Mesendoderm (in vitro differentiated cells): ENCODE measurements around the gene MRPL20.
A peak's percentile ranks its signal among the peaks of the same experiment; 100 is the strongest.

Experiments used
- DNase-seq: peaks from one replicate; pipeline ENCODE4 v3.0.0; 2013
- H2AK5ac ChIP-seq: 2 replicates; pipeline ENCODE4 v1.6.1; 2013; ENCODE audit warnings: low read length, inconsistent platforms
- H2BK120ac ChIP-seq: 2 replicates; pipeline ENCODE4 v1.6.1; 2013; ENCODE audit warnings: low read depth, mild to moderate bottlenecking, low read length, moderate library complexity, mixed read lengths
- H2BK15ac ChIP-seq: replicated peaks from 2 replicates; pipeline ENCODE4 v1.6.1; 2013; ENCODE audit warnings: low read depth, mild to moderate bottlenecking, moderate library complexity
- H2BK5ac ChIP-seq: 2 replicates; pipeline ENCODE4 v1.6.1; 2013; ENCODE audit warnings: low read length, inconsistent platforms
- H3K18ac ChIP-seq: 2 replicates; pipeline ENCODE4 v1.6.1; 2013; ENCODE audit warnings: mild to moderate bottlenecking, low read length, mixed read lengths
- H3K23ac ChIP-seq: one replicate; pipeline ENCODE4 v1.6.1; 2013; ENCODE audit warnings: low read length
- H3K27ac ChIP-seq: 2 replicates; pipeline ENCODE4 v1.5.1; 2013; ENCODE audit warnings: low read depth, mild to moderate bottlenecking, inconsistent platforms, low read length, moderate library complexity
- H3K27me3 ChIP-seq: 2 replicates; pipeline ENCODE4 v1.6.1; 2013; ENCODE audit warnings: low read length, control low read depth, mild to moderate bottlenecking, inconsistent platforms; ENCODE audit not compliant: insufficient read depth, poor library complexity
- H3K36me3 ChIP-seq: 2 replicates; pipeline ENCODE4 v1.6.1; 2013; ENCODE audit warnings: low read length, inconsistent platforms; ENCODE audit not compliant: control insufficient read depth, insufficient read depth
- H3K4ac ChIP-seq: one replicate; pipeline ENCODE4 v1.6.1; 2013; ENCODE audit warnings: low read depth, mild to moderate bottlenecking, low read length, moderate library complexity
- H3K4me1 ChIP-seq: 2 replicates; pipeline ENCODE4 v1.6.1; 2013; ENCODE audit warnings: low read depth, low read length, inconsistent platforms; ENCODE audit not compliant: control insufficient read depth
- H3K4me2 ChIP-seq: 2 replicates; pipeline ENCODE4 v1.6.1; 2013; ENCODE audit warnings: low read length
- H3K4me3 ChIP-seq: 2 replicates; pipeline ENCODE4 v1.5.1; 2013; ENCODE audit warnings: mild to moderate bottlenecking, low read length
- H3K56ac ChIP-seq: one replicate; pipeline ENCODE4 v1.6.1; 2013; ENCODE audit warnings: low read length
- H3K79me1 ChIP-seq: 2 replicates; pipeline ENCODE4 v1.6.1; 2013; ENCODE audit warnings: low read length, inconsistent platforms
- H3K79me2 ChIP-seq: 2 replicates; pipeline ENCODE4 v1.6.1; 2013; ENCODE audit warnings: mild to moderate bottlenecking, low read length; ENCODE audit not compliant: control insufficient read depth, insufficient read depth
- H3K9ac ChIP-seq: 2 replicates; pipeline ENCODE4 v1.6.1; 2013; ENCODE audit warnings: low read length, inconsistent platforms
- H4K5ac ChIP-seq: one replicate; pipeline ENCODE4 v1.6.1; 2013; ENCODE audit warnings: low read length
- H4K8ac ChIP-seq: one replicate; pipeline ENCODE4 v1.6.1; 2013; ENCODE audit warnings: low read depth, mild to moderate bottlenecking, control low read depth, low read length, moderate library complexity
- WGBS: extraction: QIAGEN DNeasy Blood & Tissue Kit; methylation state at CpG from one replicate; pipeline ENCODE4 v1.1.7; 2013; ENCODE audit warnings: low lambda C conversion rate, missing lambda C conversion rate; ENCODE audit not compliant: insufficient coverage; ENCODE audit errors: extremely low coverage; 5-methylcytosine and 5-hydroxymethylcytosine counted together

The MRPL20 gene

DNA sequence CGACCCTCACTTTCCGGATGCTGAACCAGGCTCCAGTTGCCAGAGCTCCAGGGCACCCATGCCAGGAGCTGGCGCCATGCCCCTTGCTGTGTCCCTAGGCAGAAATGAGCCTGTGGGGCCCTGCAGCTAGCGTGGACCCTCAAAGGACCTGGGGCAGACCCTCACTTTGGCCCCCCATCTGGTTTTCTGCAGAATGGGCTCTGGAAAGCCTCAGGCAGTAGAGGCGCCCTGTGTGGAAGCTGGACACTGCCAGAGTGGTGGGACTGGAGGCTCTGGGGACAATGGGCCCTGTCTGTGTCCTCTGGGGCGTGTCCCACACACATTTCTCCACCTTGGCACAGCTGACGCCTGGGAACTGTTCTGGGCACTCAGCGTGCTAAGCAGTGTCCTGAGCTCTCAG, 25.8 kb downstream of the MRPL20 start:
- Histone ChIP-seq H2BK5ac (no peak overlapping the region), H3K4me3 (no peak overlapping the region), H4K8ac (no peak overlapping the region), H3K4me1 (no peaks in the 10 kb centered on the region), H3K79me1 (peaks cover 2% of the 10 kb centered on the region), H3K9ac (no peak overlapping the region), H3K27ac (no peak overlapping the region), H4K5ac (no peak overlapping the region), H3K18ac (no peak overlapping the region), H2BK15ac (no peak overlapping the region), H3K36me3 (peaks cover 2% of the 10 kb centered on the region), H3K4ac (no peak overlapping the region), H3K27me3 (no peaks in the 10 kb centered on the region), H3K4me2 (no peak overlapping the region), H2BK120ac (no peak overlapping the region), H2AK5ac (no peak overlapping the region), H3K23ac (no peak overlapping the region), H3K56ac (no peak overlapping the region), H3K79me2 (no peaks in the 10 kb centered on the region)
- no CpG with 5 or more reads among the region's 8 CpGs for WGBS
- DNase-seq = no peak

DNA sequence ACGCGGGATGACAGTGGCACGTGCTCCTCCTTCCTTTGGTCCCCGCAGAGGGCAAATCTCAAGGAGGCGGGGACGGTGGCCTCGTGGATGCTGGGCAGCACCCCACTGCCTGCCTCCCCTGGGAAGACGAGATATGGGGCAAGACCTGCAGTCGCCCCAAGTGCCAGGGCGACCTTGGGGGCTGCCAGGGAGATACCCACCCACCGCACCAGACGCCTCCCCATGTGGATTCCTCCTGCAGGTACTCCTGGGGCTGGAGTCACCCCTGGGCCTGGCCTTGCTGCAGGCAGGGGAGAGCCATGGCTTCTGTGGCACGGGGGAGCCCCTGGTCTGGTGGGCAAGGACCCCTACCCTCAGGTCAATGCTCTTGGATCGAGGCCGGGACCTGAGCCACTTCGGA, 26.2 kb downstream of the MRPL20 start:
- Histone ChIP-seq H3K4me2 (no peak overlapping the region), H4K5ac (no peak overlapping the region), H3K9ac (no peak overlapping the region), H2BK15ac (no peak overlapping the region), H3K18ac (no peak overlapping the region), H3K56ac (no peak overlapping the region), H3K27ac (no peak overlapping the region), H3K79me2 (no peaks in the 10 kb centered on the region), H3K4me1 (no peaks in the 10 kb centered on the region), H2BK5ac (no peak overlapping the region), H3K4ac (no peak overlapping the region), H3K27me3 (no peaks in the 10 kb centered on the region), H2BK120ac (no peak overlapping the region), H2AK5ac (no peak overlapping the region), H3K79me1 (peaks cover 2% of the 10 kb centered on the region), H3K4me3 (no peak overlapping the region), H4K8ac (no peak overlapping the region), H3K23ac (no peak overlapping the region), H3K36me3 (no peaks in the 10 kb centered on the region)
- WGBS = no CpG with 5 or more reads among the region's 16 CpGs
- DNase-seq = no peak

DNA sequence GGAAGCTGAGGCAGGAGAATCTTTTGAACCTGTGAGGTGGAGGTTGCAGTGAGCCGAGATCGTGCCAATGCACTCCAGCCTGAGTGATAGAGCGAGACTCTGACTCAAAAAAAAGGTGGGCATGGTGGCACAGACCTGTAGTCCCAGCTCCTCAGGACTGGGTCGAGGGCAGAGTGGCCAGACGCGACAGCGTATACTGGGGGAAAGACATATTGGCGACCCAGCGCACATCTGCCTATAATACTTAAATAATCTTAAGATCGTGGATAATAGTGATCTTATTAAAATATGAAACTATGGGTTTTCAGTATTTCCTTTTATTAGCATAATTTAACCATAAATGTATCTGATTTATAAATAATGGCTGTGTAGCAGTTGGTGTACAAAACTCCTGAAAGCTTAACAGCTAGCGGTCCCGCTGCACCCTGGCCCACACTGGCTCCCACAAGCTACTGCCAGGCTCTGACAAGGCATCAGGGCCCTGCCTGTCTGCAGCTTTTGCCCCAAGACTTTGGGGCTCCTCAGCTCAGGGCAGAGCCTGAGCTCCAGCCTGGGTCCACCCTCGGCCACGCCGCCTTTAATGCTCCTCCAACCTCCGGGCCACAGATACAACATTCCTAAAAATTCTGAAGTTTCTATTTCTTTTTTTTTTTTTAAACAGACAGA, 29.4 kb downstream of the MRPL20 start:
- H3K4me3 ChIP-seq = no peak overlapping the region
- H4K8ac ChIP-seq = no peak overlapping the region
- WGBS = no CpG with 5 or more reads among the region's 16 CpGs
- H3K4me2 ChIP-seq = no peak overlapping the region
- H3K27me3 ChIP-seq = no peaks in the 10 kb centered on the region
- H3K18ac ChIP-seq = no peak overlapping the region
- H3K36me3 ChIP-seq = no peaks in the 10 kb centered on the region
- no peak overlapping the region for H4K5ac ChIP-seq
- H3K56ac ChIP-seq = no peak overlapping the region
- no peak overlapping the region for H3K23ac ChIP-seq
- no peaks in the 10 kb centered on the region for H3K4me1 ChIP-seq
- no peak for DNase-seq
- H3K79me1 ChIP-seq = peaks cover 9% of the 10 kb centered on the region
- no peak overlapping the region for H3K27ac ChIP-seq
- H2BK15ac ChIP-seq = no peak overlapping the region
- H2AK5ac ChIP-seq = no peak overlapping the region
- H3K79me2 ChIP-seq = peaks cover 10% of the 10 kb centered on the region
- no peak overlapping the region for H2BK120ac ChIP-seq
- H2BK5ac ChIP-seq = no peak overlapping the region
- H3K9ac ChIP-seq = no peak overlapping the region
- H3K4ac ChIP-seq = no peak overlapping the region

DNA sequence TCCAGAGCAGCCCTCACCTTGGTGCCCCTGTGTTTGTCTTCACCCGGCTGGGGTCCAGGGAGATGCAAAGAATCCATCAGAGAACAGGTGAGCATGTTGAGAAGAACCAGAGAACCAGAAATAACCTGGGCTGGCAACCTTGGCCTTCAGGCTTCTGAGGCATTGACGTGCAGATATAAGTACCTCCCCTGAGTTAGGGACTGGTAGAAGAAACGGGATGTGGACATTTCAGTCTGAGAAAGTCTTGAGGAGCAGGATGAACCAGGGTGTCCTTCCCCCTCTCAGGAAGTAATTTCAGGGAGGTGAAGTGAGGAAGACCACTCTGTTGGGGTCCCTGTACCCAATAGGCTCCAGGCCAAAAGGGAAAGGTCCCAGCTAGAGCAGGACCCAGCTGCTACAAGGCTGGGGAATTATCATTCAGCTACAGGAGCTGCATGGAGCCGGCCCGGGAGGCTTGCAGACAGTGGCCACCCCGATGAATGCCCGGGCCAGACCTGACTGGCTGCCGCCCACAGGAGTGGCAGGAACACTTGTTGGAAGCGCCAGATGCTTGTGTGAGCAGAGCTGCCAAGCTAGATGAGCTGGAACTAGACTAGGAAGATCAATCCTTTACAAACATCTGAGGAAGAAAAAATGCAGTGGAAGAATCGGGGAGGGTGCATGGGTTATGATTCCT, 30.4 kb downstream of the MRPL20 start:
- H3K18ac ChIP-seq = no peak overlapping the region
- no peak overlapping the region for H3K4ac ChIP-seq
- H3K27ac ChIP-seq = no peak overlapping the region
- no peak overlapping the region for H3K4me2 ChIP-seq
- H4K8ac ChIP-seq = no peak overlapping the region
- H3K23ac ChIP-seq = no peak overlapping the region
- peaks cover 10% of the 10 kb centered on the region for H3K79me2 ChIP-seq
- no peak overlapping the region for H4K5ac ChIP-seq
- H3K4me1 ChIP-seq = no peaks in the 10 kb centered on the region
- no peak overlapping the region for H2BK15ac ChIP-seq
- H3K79me1 ChIP-seq = peaks cover 8% of the 10 kb centered on the region
- no peak overlapping the region for H3K56ac ChIP-seq
- no peak overlapping the region for H2BK5ac ChIP-seq
- no CpG with 5 or more reads among the region's 10 CpGs for WGBS
- H2BK120ac ChIP-seq = no peak overlapping the region
- DNase-seq = no peak
- H2AK5ac ChIP-seq = no peak overlapping the region
- no peaks in the 10 kb centered on the region for H3K36me3 ChIP-seq
- H3K27me3 ChIP-seq = no peaks in the 10 kb centered on the region
- H3K9ac ChIP-seq = no peak overlapping the region
- H3K4me3 ChIP-seq = no peak overlapping the region

DNA sequence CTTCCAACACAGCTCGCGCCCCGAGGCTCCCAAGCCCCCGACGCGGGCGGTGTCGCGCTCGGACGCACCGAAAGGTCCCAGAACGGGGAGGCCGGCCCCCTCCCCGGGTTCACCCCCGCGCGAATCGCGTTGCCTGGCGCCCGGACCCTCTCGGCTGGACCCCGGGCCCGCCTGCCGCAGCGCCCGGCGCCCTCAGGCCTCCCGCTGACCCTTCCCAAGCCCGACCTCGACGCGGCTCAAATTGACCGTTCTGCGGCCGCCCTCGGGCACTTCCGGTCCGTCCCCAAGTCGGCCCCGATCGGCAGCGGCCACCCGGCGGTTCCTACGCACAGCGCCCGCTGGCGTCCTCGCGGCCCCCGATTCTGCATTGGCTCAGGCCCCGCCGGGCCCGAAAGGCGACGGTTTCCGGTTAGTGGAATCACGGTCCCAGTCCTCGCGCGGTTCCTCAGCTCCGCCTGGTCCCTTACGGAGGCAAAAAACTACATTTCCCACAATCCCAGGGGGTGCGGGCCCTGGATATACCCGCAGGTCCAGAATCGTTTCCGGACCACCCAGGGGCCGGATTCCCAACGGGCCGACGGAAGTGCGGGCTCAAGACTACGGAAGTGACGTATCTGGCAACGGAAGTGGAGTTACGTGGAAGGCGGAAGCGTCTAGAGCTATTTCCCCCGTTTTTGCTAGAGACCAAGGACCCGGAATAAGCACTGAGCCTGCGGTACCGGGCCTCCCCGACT, 32.0 kb downstream of the MRPL20 start, which contains the start of gene AURKAIP1:
TSS of gene AURKAIP1 (minus strand) at position 279 of the 734 bp plus-strand sequence. CDS start 451 bp downstream, outside the sequence.
- H3K23ac ChIP-seq = peak within 1 kb of the TSS; percentile 48
- peak within 1 kb of the TSS; percentile 83 for H3K4me2 ChIP-seq
- peak within 1 kb of the TSS; percentile 95 for H3K56ac ChIP-seq
- H4K8ac ChIP-seq = peak within 1 kb of the TSS; percentile 92
- peaks cover 10% of the 10 kb centered on the region for H3K79me2 ChIP-seq
- peak within 1 kb of the TSS; percentile 36 for H3K4ac ChIP-seq
- H3K9ac ChIP-seq = peak within 1 kb of the TSS; percentile 95
- DNase-seq = peak; percentile 100
- H4K5ac ChIP-seq = no peak within 1 kb of the TSS
- H3K79me1 ChIP-seq = peaks cover 7% of the 10 kb centered on the region
- peak within 1 kb of the TSS; percentile 94 for H3K4me3 ChIP-seq
- H2BK5ac ChIP-seq = no peak within 1 kb of the TSS
- WGBS = no CpG with 5 or more reads among the region's 85 CpGs
- H3K4me1 ChIP-seq = no peaks in the 10 kb centered on the region
- no peaks in the 10 kb centered on the region for H3K27me3 ChIP-seq
- no peaks in the 10 kb centered on the region for H3K36me3 ChIP-seq
- no peak within 1 kb of the TSS for H2BK120ac ChIP-seq
- H2AK5ac ChIP-seq = no peak within 1 kb of the TSS
- peak within 1 kb of the TSS; percentile 82 for H3K27ac ChIP-seq
- H2BK15ac ChIP-seq = no peak within 1 kb of the TSS
- H3K18ac ChIP-seq = no peak within 1 kb of the TSS
